GM19463 (cell line): ENCODE measurements around the gene SMIM7.

Experiments used
- ATAC-seq: cut with Tn5 transposase; IDR thresholded peaks from one replicate; pipeline ENCODE4 v1.9.1; 2021; ENCODE audit warnings: mild to moderate bottlenecking, moderate library complexity; ENCODE audit not compliant: unreplicated experiment

The SMIM7 gene

GRCh38 chr19:16599655-16600346 is 60.1 kb downstream of the SMIM7 start:
- no peak for ATAC-seq

- ATAC-seq: no peak
These were observed 61.1 kb downstream of the SMIM7 start for GRCh38 chr19:16598848-16599247.

GRCh38 chr19:16596399-16596798 is 63.5 kb downstream of the SMIM7 start:
- no peak for ATAC-seq
